ENCODE data around the gene GPR62. TPM values are rescaled to one million over a fixed set of nuclear protein-coding genes. Genes with fewer than 3 reads are reported as not detected.

Gene GPR62
- total RNA-seq, 2 experiments from 2014 or later: not detected

DNA sequence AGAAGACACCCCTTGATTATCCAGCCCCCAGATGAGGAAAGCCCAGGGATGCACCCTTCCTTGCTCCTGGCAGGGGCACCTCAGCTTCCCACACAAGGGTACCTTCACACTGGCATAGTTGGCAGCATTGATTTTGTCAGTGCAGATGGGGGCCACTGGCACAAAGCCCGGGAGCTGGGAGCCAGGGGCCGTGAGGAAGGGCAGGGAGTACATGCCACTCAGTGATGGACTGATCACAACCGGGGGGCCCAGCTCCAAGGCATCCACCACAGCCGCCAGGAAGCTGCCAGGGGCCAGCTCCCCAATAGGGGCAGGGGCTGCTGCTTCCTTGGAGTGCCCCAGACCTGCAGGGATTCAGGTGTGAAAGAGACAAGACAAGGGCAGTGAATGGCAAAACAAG is 14.7 kb downstream of the GPR62 start:
- Histone ChIP-seq H4K20me1 (ENCODE audit: insufficient read depth, low read length) (no peaks in the 10 kb centered on the region), H3K9me3 (ENCODE audit: low read length) (no peaks in the 10 kb centered on the region), H3K4me1 (ENCODE audit: insufficient read depth, low read length, poor library complexity, severe bottlenecking) (peaks cover 19% of the 10 kb centered on the region), H3K4me3 (ENCODE audit: low read depth, low read length, poor library complexity, severe bottlenecking) (no peak overlapping the region), H3K4me2 (ENCODE audit: low read length) (no peak overlapping the region), H3K27ac (ENCODE audit: low read depth, low read length, poor library complexity, severe bottlenecking) (no peak overlapping the region), H3K79me2 (ENCODE audit: insufficient read depth, low read depth, low read length) (no peaks in the 10 kb centered on the region), H2AFZ (ENCODE audit: low read length) (no peak overlapping the region), H3K9me2 (ENCODE audit: insufficient read depth, low read length) (no peaks in the 10 kb centered on the region), H3K36me3 (ENCODE audit: insufficient read depth, low read length) (no peaks in the 10 kb centered on the region)
- TF ChIP-seq, protein P1, sequence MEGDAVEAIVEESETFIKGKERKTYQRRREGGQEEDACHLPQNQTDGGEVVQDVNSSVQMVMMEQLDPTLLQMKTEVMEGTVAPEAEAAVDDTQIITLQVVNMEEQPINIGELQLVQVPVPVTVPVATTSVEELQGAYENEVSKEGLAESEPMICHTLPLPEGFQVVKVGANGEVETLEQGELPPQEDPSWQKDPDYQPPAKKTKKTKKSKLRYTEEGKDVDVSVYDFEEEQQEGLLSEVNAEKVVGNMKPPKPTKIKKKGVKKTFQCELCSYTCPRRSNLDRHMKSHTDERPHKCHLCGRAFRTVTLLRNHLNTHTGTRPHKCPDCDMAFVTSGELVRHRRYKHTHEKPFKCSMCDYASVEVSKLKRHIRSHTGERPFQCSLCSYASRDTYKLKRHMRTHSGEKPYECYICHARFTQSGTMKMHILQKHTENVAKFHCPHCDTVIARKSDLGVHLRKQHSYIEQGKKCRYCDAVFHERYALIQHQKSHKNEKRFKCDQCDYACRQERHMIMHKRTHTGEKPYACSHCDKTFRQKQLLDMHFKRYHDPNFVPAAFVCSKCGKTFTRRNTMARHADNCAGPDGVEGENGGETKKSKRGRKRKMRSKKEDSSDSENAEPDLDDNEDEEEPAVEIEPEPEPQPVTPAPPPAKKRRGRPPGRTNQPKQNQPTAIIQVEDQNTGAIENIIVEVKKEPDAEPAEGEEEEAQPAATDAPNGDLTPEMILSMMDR (conservative IDR thresholded peaks at IDR 0.05; ENCODE audit: low read length): no peak
- no peak for TF ChIP-seq EZH2phosphoT487 (IDR thresholded peaks at IDR 0.05; ENCODE audit: borderline replicate concordance, low read depth, low read length)
- no peak for DNase-seq (ENCODE audit: low spot score)
- no TSS peak for BruUV-seq (replicated peaks)
- CTCF ChIA-PET (ENCODE audit: unreplicated experiment): no interaction called here
- intact Hi-C loops (cut with micrococcal nuclease; ENCODE audit: unreplicated experiment): no loop called here
- POLR2A ChIA-PET: interaction anchor here (0.6 kb wide), 1 partner anchor 176 kb away, joined by 3 read pairs; no protein-coding TSS in a partner anchor

DNA sequence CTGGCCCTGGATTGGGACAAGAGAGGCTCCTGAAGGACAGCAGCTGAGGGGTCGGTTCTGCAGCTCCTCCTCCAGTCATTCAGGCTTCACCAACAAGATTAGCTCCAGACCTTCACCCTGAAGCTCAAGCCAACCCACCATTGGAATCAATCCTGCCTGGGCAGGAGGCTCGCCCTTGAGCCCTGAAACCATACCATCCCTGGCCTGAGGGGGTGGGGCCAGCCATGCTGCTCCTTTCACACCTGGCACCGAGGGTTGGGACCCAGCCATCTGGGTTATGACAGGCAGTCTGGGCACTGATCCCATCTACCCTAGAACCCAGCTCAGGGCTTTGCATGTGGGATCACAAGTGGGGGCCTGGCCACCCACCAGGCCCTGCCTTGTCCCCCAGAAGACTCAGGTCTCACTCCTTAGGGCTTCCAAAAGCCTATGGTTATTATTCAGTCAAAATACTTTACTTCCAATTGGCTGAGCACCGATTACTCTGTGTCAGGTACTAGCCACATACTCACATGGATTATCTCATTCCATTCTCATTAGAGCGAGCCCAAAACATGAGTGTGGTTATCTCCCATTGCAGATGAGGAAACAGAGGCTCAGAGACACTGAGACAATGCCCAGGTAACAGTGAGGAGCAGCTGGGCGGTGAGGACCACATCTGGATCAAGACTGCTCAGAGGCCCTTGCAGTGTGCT is 15.6 kb downstream of the GPR62 start:
- Histone ChIP-seq H3K27ac (ENCODE audit: low read depth, low read length, poor library complexity, severe bottlenecking) (no peak overlapping the region), H3K4me2 (ENCODE audit: low read length) (no peak overlapping the region), H3K36me3 (ENCODE audit: insufficient read depth, low read length) (no peaks in the 10 kb centered on the region), H3K79me2 (ENCODE audit: insufficient read depth, low read depth, low read length) (no peaks in the 10 kb centered on the region), H3K9me3 (ENCODE audit: low read length) (no peaks in the 10 kb centered on the region), H3K9me2 (ENCODE audit: insufficient read depth, low read length) (no peaks in the 10 kb centered on the region), H3K4me3 (ENCODE audit: low read depth, low read length, poor library complexity, severe bottlenecking) (no peak overlapping the region), H2AFZ (ENCODE audit: low read length) (no peak overlapping the region), H4K20me1 (ENCODE audit: insufficient read depth, low read length) (no peaks in the 10 kb centered on the region), H3K4me1 (ENCODE audit: insufficient read depth, low read length, poor library complexity, severe bottlenecking) (peaks cover 26% of the 10 kb centered on the region)
- no peak for DNase-seq (ENCODE audit: low spot score)
- POLR2A ChIA-PET: interaction anchor here (0.6 kb wide), 1 partner anchor 177 kb away, joined by 3 read pairs; no protein-coding TSS in a partner anchor
- CTCF ChIA-PET (ENCODE audit: unreplicated experiment): no interaction called here
- no peak for TF ChIP-seq EZH2phosphoT487 (IDR thresholded peaks at IDR 0.05; ENCODE audit: borderline replicate concordance, low read depth, low read length)
- TF ChIP-seq, protein P1 (conservative IDR thresholded peaks at IDR 0.05; ENCODE audit: low read length): no peak
- BruUV-seq (replicated peaks): no TSS peak
- intact Hi-C loops (cut with micrococcal nuclease; ENCODE audit: unreplicated experiment): no loop called here

DNA sequence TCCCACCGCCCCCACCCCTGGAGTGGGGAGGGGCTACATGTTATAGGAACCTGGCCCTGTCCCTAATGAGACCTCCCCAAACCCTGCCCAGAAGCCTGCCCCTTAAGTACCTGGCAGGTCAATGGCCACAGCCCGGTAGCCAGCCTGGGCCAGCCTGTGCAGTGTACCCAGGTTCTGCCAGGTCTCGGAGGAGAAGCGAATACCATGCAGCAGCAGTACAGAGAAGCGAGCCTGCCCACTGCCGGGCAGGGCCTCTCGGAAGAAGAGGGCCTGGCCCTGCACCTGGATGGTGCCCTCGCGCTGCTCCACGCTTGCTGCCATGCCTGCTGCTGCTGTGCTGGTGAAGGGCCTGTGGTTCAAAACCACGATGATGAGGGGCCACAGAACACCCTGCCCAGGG is 16.2 kb downstream of the GPR62 start:
- CTCF ChIA-PET (ENCODE audit: unreplicated experiment): no interaction called here
- Histone ChIP-seq H3K9me2 (ENCODE audit: insufficient read depth, low read length) (no peaks in the 10 kb centered on the region), H3K36me3 (ENCODE audit: insufficient read depth, low read length) (no peaks in the 10 kb centered on the region), H3K4me3 (ENCODE audit: low read depth, low read length, poor library complexity, severe bottlenecking) (no peak overlapping the region), H2AFZ (ENCODE audit: low read length) (no peak overlapping the region), H3K79me2 (ENCODE audit: insufficient read depth, low read depth, low read length) (no peaks in the 10 kb centered on the region), H3K27ac (ENCODE audit: low read depth, low read length, poor library complexity, severe bottlenecking) (no peak overlapping the region), H3K4me2 (ENCODE audit: low read length) (no peak overlapping the region), H4K20me1 (ENCODE audit: insufficient read depth, low read length) (no peaks in the 10 kb centered on the region), H3K4me1 (ENCODE audit: insufficient read depth, low read length, poor library complexity, severe bottlenecking) (peaks cover 29% of the 10 kb centered on the region), H3K9me3 (ENCODE audit: low read length) (no peaks in the 10 kb centered on the region)
- POLR2A ChIA-PET: no interaction called here
- TF ChIP-seq EZH2phosphoT487 (IDR thresholded peaks at IDR 0.05; ENCODE audit: borderline replicate concordance, low read depth, low read length): no peak
- TF ChIP-seq, protein P1 (conservative IDR thresholded peaks at IDR 0.05; ENCODE audit: low read length): no peak
- DNase-seq (ENCODE audit: low spot score): no peak
- BruUV-seq (replicated peaks): no TSS peak
- intact Hi-C loops (cut with micrococcal nuclease; ENCODE audit: unreplicated experiment): no loop called here

Measured in OCI-LY7 (cell line).